HG03378 (cell line): Measurements from ENCODE around the gene TP53AIP1.

ENCODE experiments used
- ATAC-seq: cut with Tn5 transposase; IDR thresholded peaks from one replicate; pipeline ENCODE4 v1.9.1; 2021; ENCODE audit warnings: mild to moderate bottlenecking, moderate library complexity; ENCODE audit not compliant: unreplicated experiment

TP53AIP1 gene

GRCh38 chr11:128942817-128943427 lies at the start of gene TP53AIP1:
Gene TP53AIP1 (minus strand): TSS chr11:128942871. CDS start chr11:128937818, 5,053 bp downstream.
- no peak for ATAC-seq

- ATAC-seq: no peak
These were observed 45.7 kb upstream of the TP53AIP1 start for GRCh38 chr11:128988242-128988970.

GRCh38 chr11:128985880-128986279 lies 43.2 kb upstream of the TP53AIP1 start:
- ATAC-seq: no peak

GRCh38 chr11:128983023-128983422 lies 40.4 kb upstream of the TP53AIP1 start:
- no peak for ATAC-seq

GRCh38 chr11:128981254-128981653 lies 38.6 kb upstream of the TP53AIP1 start:
- ATAC-seq: no peak

- no peak for ATAC-seq
These were observed 28.0 kb upstream of the TP53AIP1 start for GRCh38 chr11:128970598-128971190.

- no peak for ATAC-seq
These were observed 26.2 kb upstream of the TP53AIP1 start for GRCh38 chr11:128968916-128969315.

- ATAC-seq: no peak
These were observed 24.9 kb upstream of the TP53AIP1 start for GRCh38 chr11:128967578-128967977.

GRCh38 chr11:128965485-128965884 lies 22.8 kb upstream of the TP53AIP1 start:
- peak; percentile 99 for ATAC-seq

- ATAC-seq: no peak
These were observed 21.8 kb upstream of the TP53AIP1 start for GRCh38 chr11:128964463-128964930.

GRCh38 chr11:128963744-128964325 lies 21.2 kb upstream of the TP53AIP1 start:
- ATAC-seq: no peak

- ATAC-seq: no peak
These were observed 20.2 kb upstream of the TP53AIP1 start for GRCh38 chr11:128962896-128963295.

GRCh38 chr11:128961645-128962044 lies 19.0 kb upstream of the TP53AIP1 start:
- ATAC-seq: no peak

- ATAC-seq: no peak
These were observed 14.5 kb upstream of the TP53AIP1 start for GRCh38 chr11:128957202-128957482.

- ATAC-seq: peak; percentile 79
These were observed 13.9 kb upstream of the TP53AIP1 start for GRCh38 chr11:128956401-128957201.

- no peak for ATAC-seq
These were observed 13.0 kb upstream of the TP53AIP1 start for GRCh38 chr11:128955636-128956035.

- ATAC-seq: no peak
These were observed 10.5 kb upstream of the TP53AIP1 start for GRCh38 chr11:128953151-128953550.

GRCh38 chr11:128949791-128950454 lies 7.3 kb upstream of the TP53AIP1 start:
- ATAC-seq: no peak

GRCh38 chr11:128948583-128948982 lies 5.9 kb upstream of the TP53AIP1 start:
- ATAC-seq: no peak

- no peak for ATAC-seq
These were observed 5.1 kb upstream of the TP53AIP1 start for GRCh38 chr11:128947773-128948172.
